Adrenal gland (tissue), 5 donors: ENCODE measurements around the gene IGFBP5.

Experiments used
- POLR2A ChIP-seq, 2 donors: fragments of 450-650 bp; IDR thresholded peaks; one replicate each; pipeline ENCODE4 v1.6.1; 2017; ENCODE audit warnings: antibody characterized with exemption in 2 of 2, mild to moderate bottlenecking in 2 of 2, moderate library complexity in 1 of 2
- TF ChIP-seq, protein P1 (sequence below), 6 experiments: fragments of 450-650 bp in 4 of 6; fragments of 200-600 bp in 2 of 6; sonication (generic) in 1 of 6; IDR thresholded peaks; 1 replicate in 5 of 6; 2 replicates in 1 of 6; pipeline versions ENCODE4 v1.5.1 to v1.8.0; 2016 to 2021; ENCODE audit warnings: antibody characterized with exemption in 6 of 6, mild to moderate bottlenecking in 2 of 6, moderate library complexity in 1 of 6
- donor health status: DM: no; HTN: no; CAD: no.

DNA sequence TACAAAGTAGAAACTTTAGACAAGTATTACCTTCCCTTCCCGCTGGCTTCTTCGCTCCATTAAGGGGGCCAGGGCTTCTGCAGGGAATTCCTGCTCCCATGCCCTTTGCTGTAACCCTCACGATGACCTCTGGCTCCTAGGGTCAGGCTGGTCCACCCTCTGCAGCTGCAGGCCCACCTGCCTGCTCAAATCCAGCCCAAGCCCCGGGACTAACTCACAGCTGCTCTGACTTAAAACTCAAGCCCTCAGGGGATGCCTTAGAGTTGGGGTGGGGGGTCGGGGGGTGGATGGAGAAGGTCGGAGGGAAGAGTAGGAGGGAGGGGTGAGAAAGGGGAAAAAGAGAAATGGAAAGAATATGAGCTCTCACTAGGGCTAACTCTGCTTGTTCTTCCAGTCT lies 4.9 kb downstream of the IGFBP5 start:
- TF ChIP-seq POLR2A (IDR thresholded peaks at IDR 0.05), result no peak
- TF ChIP-seq, protein P1, sequence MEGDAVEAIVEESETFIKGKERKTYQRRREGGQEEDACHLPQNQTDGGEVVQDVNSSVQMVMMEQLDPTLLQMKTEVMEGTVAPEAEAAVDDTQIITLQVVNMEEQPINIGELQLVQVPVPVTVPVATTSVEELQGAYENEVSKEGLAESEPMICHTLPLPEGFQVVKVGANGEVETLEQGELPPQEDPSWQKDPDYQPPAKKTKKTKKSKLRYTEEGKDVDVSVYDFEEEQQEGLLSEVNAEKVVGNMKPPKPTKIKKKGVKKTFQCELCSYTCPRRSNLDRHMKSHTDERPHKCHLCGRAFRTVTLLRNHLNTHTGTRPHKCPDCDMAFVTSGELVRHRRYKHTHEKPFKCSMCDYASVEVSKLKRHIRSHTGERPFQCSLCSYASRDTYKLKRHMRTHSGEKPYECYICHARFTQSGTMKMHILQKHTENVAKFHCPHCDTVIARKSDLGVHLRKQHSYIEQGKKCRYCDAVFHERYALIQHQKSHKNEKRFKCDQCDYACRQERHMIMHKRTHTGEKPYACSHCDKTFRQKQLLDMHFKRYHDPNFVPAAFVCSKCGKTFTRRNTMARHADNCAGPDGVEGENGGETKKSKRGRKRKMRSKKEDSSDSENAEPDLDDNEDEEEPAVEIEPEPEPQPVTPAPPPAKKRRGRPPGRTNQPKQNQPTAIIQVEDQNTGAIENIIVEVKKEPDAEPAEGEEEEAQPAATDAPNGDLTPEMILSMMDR (IDR thresholded peaks at IDR 0.05), result no peak
